ENCODE data around the gene BMP7.

DNA sequence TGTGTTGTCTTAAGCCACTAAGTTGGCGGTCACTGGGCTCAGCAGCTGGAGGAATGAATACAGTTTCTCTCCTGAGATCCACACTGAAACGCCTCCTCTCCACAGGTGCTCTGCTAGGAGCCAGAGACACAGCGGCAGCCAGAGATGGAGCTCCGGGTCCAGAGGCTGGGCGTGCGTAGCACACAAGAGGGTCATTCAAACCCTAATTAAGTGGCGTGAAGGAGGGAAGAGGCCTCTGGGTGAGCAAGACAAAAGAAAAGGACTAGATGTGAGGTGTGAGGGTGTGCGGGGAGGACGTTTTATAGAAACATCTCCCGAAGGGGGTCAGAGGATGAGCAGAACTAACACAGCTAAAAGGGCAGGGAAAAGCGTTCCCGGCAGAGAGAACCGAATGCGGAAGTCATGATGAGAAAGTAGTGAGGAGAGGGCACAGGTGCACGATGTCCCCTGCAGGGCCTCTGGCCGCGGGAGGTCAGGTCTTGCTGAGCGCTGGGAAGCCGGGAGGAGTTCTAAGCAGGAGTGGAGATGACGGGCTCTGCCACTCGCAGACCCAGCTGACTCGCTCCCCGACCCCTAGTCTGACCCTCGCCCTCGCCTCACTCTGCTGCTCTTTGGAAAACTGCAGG is 54.4 kb downstream of the BMP7 start:
- TF ChIP-seq, protein P1, sequence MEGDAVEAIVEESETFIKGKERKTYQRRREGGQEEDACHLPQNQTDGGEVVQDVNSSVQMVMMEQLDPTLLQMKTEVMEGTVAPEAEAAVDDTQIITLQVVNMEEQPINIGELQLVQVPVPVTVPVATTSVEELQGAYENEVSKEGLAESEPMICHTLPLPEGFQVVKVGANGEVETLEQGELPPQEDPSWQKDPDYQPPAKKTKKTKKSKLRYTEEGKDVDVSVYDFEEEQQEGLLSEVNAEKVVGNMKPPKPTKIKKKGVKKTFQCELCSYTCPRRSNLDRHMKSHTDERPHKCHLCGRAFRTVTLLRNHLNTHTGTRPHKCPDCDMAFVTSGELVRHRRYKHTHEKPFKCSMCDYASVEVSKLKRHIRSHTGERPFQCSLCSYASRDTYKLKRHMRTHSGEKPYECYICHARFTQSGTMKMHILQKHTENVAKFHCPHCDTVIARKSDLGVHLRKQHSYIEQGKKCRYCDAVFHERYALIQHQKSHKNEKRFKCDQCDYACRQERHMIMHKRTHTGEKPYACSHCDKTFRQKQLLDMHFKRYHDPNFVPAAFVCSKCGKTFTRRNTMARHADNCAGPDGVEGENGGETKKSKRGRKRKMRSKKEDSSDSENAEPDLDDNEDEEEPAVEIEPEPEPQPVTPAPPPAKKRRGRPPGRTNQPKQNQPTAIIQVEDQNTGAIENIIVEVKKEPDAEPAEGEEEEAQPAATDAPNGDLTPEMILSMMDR (IDR thresholded peaks at IDR 0.05): no peak
- TF ChIP-seq POLR2A (IDR thresholded peaks at IDR 0.05): no peak

Data from thyroid gland (tissue), 4 donors.